K562 (cell line): Measurements from ENCODE around the gene R3HDM1. TPM values are rescaled to one million over a fixed set of nuclear protein-coding genes. Genes with fewer than 3 reads are reported as not detected.
"Not testable (repeated sequence)": the region's sequence is repeated elsewhere in the genome, so short reads cannot be mapped to it uniquely, and the experiment has no call there.

Experiments
- ATAC-seq: fragments of 200-7000 bp; cut with Tn5 transposase; 3 replicates; pipeline ENCODE4 v1.9.1; 2020; ENCODE audit warnings: moderate library complexity
- BruUV-seq: library from RNA; stranded (reverse); fragments of 400-500 nt; replicated peaks from 2 replicates; lab custom pipeline; 2021; lab: Mats Ljungman, UMichigan
- CTCF ChIA-PET: fragments of 300-600 bp; formaldehyde crosslinking; extraction: SDS; loops from one replicate; lab custom pipeline; 2021; ENCODE audit warnings: low intra/inter-chr PET ratio; lab: Yijun Ruan, JAX
- POLR2A ChIA-PET: fragments of 300-600, 350-650 bp; sonication (Branson Sonifier 250); formaldehyde crosslinking; extraction: SDS; loops from one replicate; lab custom pipeline; 2021; ENCODE audit warnings: antibody characterized with exemption, inconsistent platforms; lab: Yijun Ruan, JAX
- DNase-seq, 4 experiments: peaks; one replicate each; pipeline versions ENCODE4 v3.0.0 to v3.0.0-alpha.2; 2011 to 2018; ENCODE audit warnings: low spot score in 3 of 4, mixed read lengths in 3 of 4; ENCODE audit errors: extremely low read depth in 1 of 4
- FAIRE-seq: peaks from 2 replicates; lab custom pipeline; 2011; peaks lifted over from hg19 to GRCh38; lab: Jason Lieb, UNC
- H2AFZ ChIP-seq: 2 replicates; pipeline ENCODE4 v1.6.0; 2011; ENCODE audit warnings: low read depth, low read length, control low read depth, inconsistent platforms
- H3K27ac ChIP-seq: fragments of 200-600 bp; 3 replicates; pipeline ENCODE4 v1.8.0; 2011; ENCODE audit warnings: low read depth, mild to moderate bottlenecking, control low read depth, inconsistent platforms, low read length, moderate library complexity, mixed read lengths; ENCODE audit errors: extremely low read depth
- H3K27me3 ChIP-seq, 2 experiments: fragments of 300-600 bp in 1 of 2; 2 replicates in 1 of 2; 3 replicates in 1 of 2; pipeline versions ENCODE4 v1.6.0 to v1.8.0; 2011; ENCODE audit warnings: inconsistent platforms in 2 of 2, low read length in 2 of 2, mild to moderate bottlenecking in 1 of 2, mixed read lengths in 1 of 2, moderate library complexity in 1 of 2; ENCODE audit not compliant: control insufficient read depth in 2 of 2, insufficient read depth in 2 of 2
- H3K36me3 ChIP-seq: fragments of 300-600 bp; 3 replicates; pipeline ENCODE4 v1.8.0; 2011; ENCODE audit warnings: mild to moderate bottlenecking, low read length, inconsistent platforms; ENCODE audit not compliant: control insufficient read depth, insufficient read depth
- H3K4me1 ChIP-seq, 2 experiments: fragments of 200-600 bp in 1 of 2; replicated peaks in 1 of 2; 2 replicates in 1 of 2; 3 replicates in 1 of 2; pipeline versions ENCODE4 v1.5.1 to v1.8.0; 2011; ENCODE audit warnings: inconsistent platforms in 2 of 2, low read length in 2 of 2, mild to moderate bottlenecking in 1 of 2, mixed read lengths in 1 of 2, moderate library complexity in 1 of 2; ENCODE audit not compliant: control insufficient read depth in 2 of 2, insufficient read depth in 2 of 2
- H3K4me2 ChIP-seq: 2 replicates; pipeline ENCODE4 v1.6.1; 2011; ENCODE audit warnings: low read length, control low read depth, inconsistent platforms, mixed read lengths; ENCODE audit not compliant: insufficient read depth
- H3K4me3 ChIP-seq: fragments of 200-600 bp; sonication (generic), shearing (Covaris generic); 2 replicates; pipeline ENCODE4 v1.5.1; 2016; ENCODE audit warnings: control low read depth, inconsistent platforms
- H3K79me2 ChIP-seq: fragments of 200-600 bp; 3 replicates; pipeline ENCODE4 v1.8.0; 2011; ENCODE audit warnings: low read length, inconsistent platforms; ENCODE audit not compliant: control insufficient read depth, insufficient read depth
- H3K9ac ChIP-seq, 2 experiments: 2 replicates each; pipeline versions ENCODE4 v1.6.0 to v1.6.1; 2011; ENCODE audit warnings: low read depth in 2 of 2, low read length in 2 of 2, control low read depth in 1 of 2, inconsistent platforms in 1 of 2, mild to moderate bottlenecking in 1 of 2, mixed read lengths in 1 of 2; ENCODE audit not compliant: insufficient read depth in 1 of 2
- H3K9me1 ChIP-seq: one replicate; pipeline ENCODE4 v1.6.0; 2011; ENCODE audit warnings: inconsistent platforms, mild to moderate bottlenecking, low read length, moderate library complexity; ENCODE audit not compliant: control insufficient read depth, insufficient read depth
- H3K9me3 ChIP-seq: replicated peaks from 2 replicates; pipeline ENCODE4 v1.5.1; 2011; ENCODE audit warnings: low read depth, low read length, inconsistent platforms; ENCODE audit not compliant: control insufficient read depth, insufficient read depth
- H4K20me1 ChIP-seq: replicated peaks from 2 replicates; pipeline ENCODE4 v1.6.1; 2011; ENCODE audit warnings: low read length, inconsistent platforms, mixed read lengths; ENCODE audit not compliant: control insufficient read depth, insufficient read depth
- CBX3 ChIP-seq, 2 experiments: IDR thresholded peaks; 1 replicate in 1 of 2; 2 replicates in 1 of 2; pipeline ENCODE4 v1.6.1; 2012; ENCODE audit warnings: inconsistent platforms in 2 of 2, low read length in 2 of 2, borderline replicate concordance in 1 of 2, control low read depth in 1 of 2
- CBX5 ChIP-seq: IDR thresholded peaks from 2 replicates; pipeline ENCODE4 v1.6.1; 2014; ENCODE audit warnings: low read depth, borderline replicate concordance
- CBX8 ChIP-seq: fragments of 200-600 bp; sonication (generic); IDR thresholded peaks from 2 replicates; pipeline ENCODE4 v1.6.1; 2012; ENCODE audit warnings: borderline replicate concordance, mixed run types, low read depth, mild to moderate bottlenecking, moderate library complexity, mixed read lengths, low read length, control low read depth, inconsistent platforms; ENCODE audit not compliant: poor library complexity, severe bottlenecking; ENCODE audit errors: extremely low read depth
- CEBPB ChIP-seq: fragments of 450-650 bp; IDR thresholded peaks from 2 replicates; pipeline ENCODE4 v1.6.1; 2016; ENCODE audit warnings: missing genetic modification characterization, missing compliant biosample characterization
- TRIM24 ChIP-seq, 2 experiments: fragments of 450-650 bp; IDR thresholded peaks; 2 replicates each; pipeline ENCODE4 v1.6.1; 2016
- TRIM28 ChIP-seq: fragments of 450-650 bp; IDR thresholded peaks from 2 replicates; pipeline ENCODE4 v1.6.1; 2017
- ZBTB33 ChIP-seq: sonication (generic); formaldehyde crosslinking; IDR thresholded peaks from 2 replicates; pipeline ENCODE4 v1.8.1; 2023; ENCODE audit warnings: mild to moderate bottlenecking, missing genetic modification reagents
- ZNF174 ChIP-seq: fragments of 250-450 bp; sonication (Bioruptor Pico); IDR thresholded peaks from 2 replicates; pipeline ENCODE4 v1.4.0; 2020; ENCODE audit warnings: mild to moderate bottlenecking
- ZNF280A ChIP-seq: fragments of 450-650 bp; IDR thresholded peaks from 2 replicates; pipeline ENCODE4 v1.6.1; 2018; ENCODE audit warnings: mild to moderate bottlenecking, low read depth; ENCODE audit not compliant: partially characterized antibody
- WGBS: fragments of 100-300 bp; shearing (Covaris generic); methylation state at CpG from one replicate; pipeline ENCODE4 v1.1.6; 2016; ENCODE audit warnings: low coverage, mixed read lengths; ENCODE audit not compliant: insufficient coverage; ENCODE audit errors: missing lambda C conversion rate; 5-methylcytosine and 5-hydroxymethylcytosine counted together
- in situ Hi-C: fragments of 300-500 bp; cut with MboI; formaldehyde crosslinking; loops from 4 replicates; pipeline ENCODE4 v1.15.0; 2018; ENCODE audit warnings: inconsistent platforms, mixed read lengths
- intact Hi-C: fragments of 100-400 bp; cut with micrococcal nuclease; formaldehyde crosslinking; loops from 2 replicates; pipeline ENCODE4 v1.14.2; 2022
- polyA plus RNA-seq, 8 experiments: library from polyadenylated mRNA; depleted of rRNA in 4 of 8; stranded (reverse) in 5 of 8; unstranded in 3 of 8; fragments of >200 nt; fragmentation: Nextera tagmentation in 2 of 8; fragmentation: Illumina TruSeq in 1 of 8; extraction: Ambion mirVana in 2 of 8; extraction: Trizol in 1 of 8; gene quantifications; 2 replicates each; pipeline versions ENCODE4 v1.2.1 to v1.2.3, GENCODE V29; 2011 to 2014; ENCODE audit warnings: inconsistent platforms in 1 of 8, missing spikeins in 1 of 8
- total RNA-seq, 7 experiments: library from RNA; depleted of rRNA in 6 of 7; stranded (reverse); fragments of >200 nt in 6 of 7; fragmentation: Illumina TruSeq in 2 of 7; extraction: Trizol in 2 of 7; gene quantifications; 2 replicates each; pipeline versions ENCODE4 v1.2.1 to v1.2.3, GENCODE V29; 2011 to 2021; ENCODE audit warnings: low replicate concordance in 1 of 7

Gene R3HDM1
- total and polyA plus RNA-seq, 9 of the 15 experiments (the other 6 are each of a cell fraction or from before 2014, with no cell fraction given) = 12.4 to 89.4 (median 31.0) TPM

GRCh38 chr2:135494917-135495316 is 36.4 kb upstream of the R3HDM1 start:
- intact Hi-C loops = no loop called here
- Histone ChIP-seq H3K27ac (no peak overlapping the region), H3K27me3 (no peaks in the 10 kb centered on the region)
- TF ChIP-seq CEBPB (peak; percentile 1; the same call in 1 of the 2 replicates), CBX8 (no peak), ZNF174 (CRISPR knock-in tag) (no peak)
- TF ChIP-seq, all 486 proteins: peak for 1
- Histone ChIP-seq H3K79me2 (no peaks in the 10 kb centered on the region), H3K4me3 (no peak overlapping the region), H3K4me2 (no peak overlapping the region), H3K9me3 (no peaks in the 10 kb centered on the region), H4K20me1 (no peaks in the 10 kb centered on the region), H3K9ac (no peak overlapping the region), H3K36me3 (peaks cover 4% of the 10 kb centered on the region; the same call in 1 of the 3 replicates), H2AFZ (no peak overlapping the region), H3K4me1 (no peaks in the 10 kb centered on the region), H3K9me1 (no peaks in the 10 kb centered on the region)
- 79% methylated on average over 2 of the region's 2 CpGs for WGBS
- DNase-seq (no peak), FAIRE-seq (no peak), ATAC-seq (no peak)
- CTCF ChIA-PET = no interaction called here
- BruUV-seq = no TSS peak
- in situ Hi-C loops = no loop called here
- POLR2A ChIA-PET = no interaction called here

GRCh38 chr2:135498588-135498987 is 32.7 kb upstream of the R3HDM1 start:
- FAIRE-seq, POLR2A ChIA-PET, BruUV-seq: not testable (repeated sequence)
- peak; percentile 62; the same call in 1 of the 2 replicates for TF ChIP-seq CBX5
- TF ChIP-seq CBX3 (IDR thresholded peaks at IDR 0.05; ENCODE audit: borderline replicate concordance in 1 of 2, low read length in 2 of 2) = peak in 1 of 2 experiments; percentile 78; a peak in 2 of 3 replicates
- TF ChIP-seq ZNF280A = peak; percentile 74
- peak in 1 of 2 experiments; percentile 33; a peak in 1 of 4 replicates for TF ChIP-seq TRIM24 (IDR thresholded peaks at IDR 0.05)
- peak; percentile 89 for TF ChIP-seq ZBTB33 (CRISPR knock-in tag)
- TF ChIP-seq TRIM28 = peak; percentile 63; the same call in 1 of the 2 replicates

More at GRCh38 chr2:135498588-135498987, 32.7 kb upstream of the R3HDM1 start:
- H3K27me3 ChIP-seq, H3K27ac ChIP-seq, DNase-seq, H3K79me2 ChIP-seq, H4K20me1 ChIP-seq, ATAC-seq, H3K4me3 ChIP-seq, in situ Hi-C loops, H3K9ac ChIP-seq, intact Hi-C loops, H3K4me1 ChIP-seq, H3K9me3 ChIP-seq, H3K9me1 ChIP-seq, H2AFZ ChIP-seq, H3K4me2 ChIP-seq, CTCF ChIA-PET: not testable (repeated sequence)
- H3K36me3 ChIP-seq = peaks cover 12% of the 10 kb centered on the region; the same call in 1 of the 3 replicates
- WGBS = 93% methylated on average over 7 of the region's 7 CpGs
